Mesenchymal stem cell (in vitro differentiated cells and primary cell): ENCODE results near the gene CXCL14.
A peak's percentile ranks its signal among the peaks of the same experiment; 100 is the strongest.

Experiments used
- DNase-seq: peaks from one replicate; pipeline ENCODE4 v3.0.0-alpha.2; 2013
- H2AFZ ChIP-seq: one replicate; pipeline ENCODE4 v1.6.1; 2013; ENCODE audit warnings: low read depth, mild to moderate bottlenecking, control low read depth, inconsistent platforms, low read length, moderate library complexity
- H2AK5ac ChIP-seq: 2 replicates; pipeline ENCODE4 v1.6.1; 2013; ENCODE audit warnings: low read length, moderate library complexity, mild to moderate bottlenecking, inconsistent platforms; ENCODE audit not compliant: severe bottlenecking
- H2BK120ac ChIP-seq: one replicate; pipeline ENCODE4 v1.6.1; 2013; ENCODE audit warnings: low read depth, mild to moderate bottlenecking, inconsistent platforms, low read length, moderate library complexity
- H2BK12ac ChIP-seq, 2 experiments: one replicate each; pipeline ENCODE4 v1.6.1; 2013; ENCODE audit warnings: inconsistent platforms in 2 of 2, low read length in 2 of 2, mild to moderate bottlenecking in 2 of 2, moderate library complexity in 2 of 2, control low read depth in 1 of 2
- H2BK15ac ChIP-seq: one replicate; pipeline ENCODE4 v1.6.1; 2013; ENCODE audit warnings: mild to moderate bottlenecking, low read depth, inconsistent platforms; ENCODE audit not compliant: poor library complexity, severe bottlenecking
- H2BK5ac ChIP-seq: 2 replicates; pipeline ENCODE4 v1.6.1; 2013; ENCODE audit warnings: low read depth, mild to moderate bottlenecking, low read length, control low read depth, inconsistent platforms; ENCODE audit not compliant: poor library complexity, severe bottlenecking
- H3K14ac ChIP-seq, 2 experiments: one replicate each; pipeline ENCODE4 v1.6.1; 2013; ENCODE audit warnings: inconsistent platforms in 2 of 2, low read length in 2 of 2, control low read depth in 1 of 2, mild to moderate bottlenecking in 1 of 2, moderate library complexity in 1 of 2
- H3K18ac ChIP-seq, 2 experiments: one replicate each; pipeline ENCODE4 v1.6.1; 2013; ENCODE audit warnings: inconsistent platforms in 2 of 2, low read length in 2 of 2, control low read depth in 1 of 2, low read depth in 1 of 2, mild to moderate bottlenecking in 1 of 2
- H3K23ac ChIP-seq, 2 experiments: one replicate each; pipeline ENCODE4 v1.6.1; 2013; ENCODE audit warnings: inconsistent platforms in 2 of 2, low read length in 2 of 2, mild to moderate bottlenecking in 2 of 2, moderate library complexity in 2 of 2, control low read depth in 1 of 2
- H3K27ac ChIP-seq: 2 replicates; pipeline ENCODE4 v1.5.1; 2013; ENCODE audit warnings: mild to moderate bottlenecking, moderate library complexity, low read length, control low read depth, inconsistent platforms; ENCODE audit not compliant: poor library complexity, severe bottlenecking
- H3K27me3 ChIP-seq, 2 experiments: 2 replicates each; pipeline versions ENCODE4 v1.6.1 to v1.7.0; 2013; ENCODE audit warnings: low read length in 2 of 2, mild to moderate bottlenecking in 2 of 2, moderate library complexity in 2 of 2, control low read depth in 1 of 2, inconsistent platforms in 1 of 2; ENCODE audit not compliant: control insufficient read depth in 1 of 2, insufficient read depth in 1 of 2
- H3K36me3 ChIP-seq, 2 experiments: 2 replicates each; pipeline versions ENCODE4 v1.6.1 to v1.7.0; 2013; ENCODE audit warnings: low read length in 2 of 2, control low read depth in 1 of 2, inconsistent platforms in 1 of 2, low read depth in 1 of 2, mild to moderate bottlenecking in 1 of 2; ENCODE audit not compliant: insufficient read depth in 2 of 2, control insufficient read depth in 1 of 2
- H3K4ac ChIP-seq, 2 experiments: one replicate each; pipeline ENCODE4 v1.6.1; 2013; ENCODE audit warnings: inconsistent platforms in 2 of 2, low read length in 2 of 2, mild to moderate bottlenecking in 2 of 2, moderate library complexity in 2 of 2, control low read depth in 1 of 2, low read depth in 1 of 2
- H3K4me1 ChIP-seq: 2 replicates; pipeline ENCODE4 v1.6.1; 2013; ENCODE audit warnings: low read depth, low read length, control low read depth; ENCODE audit not compliant: control insufficient read depth, insufficient read depth
- H3K4me2 ChIP-seq: 2 replicates; pipeline ENCODE4 v1.6.1; 2013; ENCODE audit warnings: low read length, mild to moderate bottlenecking, inconsistent platforms; ENCODE audit not compliant: poor library complexity, severe bottlenecking
- H3K4me3 ChIP-seq, 2 experiments: 2 replicates each; pipeline versions ENCODE4 v1.5.1 to v1.7.0; 2013; ENCODE audit warnings: low read length in 2 of 2, mild to moderate bottlenecking in 2 of 2, control low read depth in 1 of 2, low read depth in 1 of 2; ENCODE audit not compliant: insufficient read depth in 1 of 2
- H3K79me1 ChIP-seq: replicated peaks from 2 replicates; pipeline ENCODE4 v1.6.1; 2013; ENCODE audit warnings: mild to moderate bottlenecking, control low read depth, low read length, inconsistent platforms; ENCODE audit not compliant: poor library complexity, severe bottlenecking
- H3K9ac ChIP-seq: 2 replicates; pipeline ENCODE4 v1.7.0; 2013; ENCODE audit warnings: mild to moderate bottlenecking, low read length, moderate library complexity
- H3K9me3 ChIP-seq: 2 replicates; pipeline ENCODE4 v1.7.0; 2013; ENCODE audit warnings: mild to moderate bottlenecking, low read length; ENCODE audit not compliant: control insufficient read depth
- H4K8ac ChIP-seq: one replicate; pipeline ENCODE4 v1.6.1; 2013; ENCODE audit warnings: inconsistent platforms, mild to moderate bottlenecking, low read length, moderate library complexity
- H4K91ac ChIP-seq: one replicate; pipeline ENCODE4 v1.6.1; 2013; ENCODE audit warnings: mild to moderate bottlenecking, low read length, inconsistent platforms
- WGBS: methylation state at CpG from one replicate; pipeline ENCODE4 v1.1.7; 2013; ENCODE audit warnings: mixed read lengths; 5-methylcytosine and 5-hydroxymethylcytosine counted together

CXCL14 gene

DNA sequence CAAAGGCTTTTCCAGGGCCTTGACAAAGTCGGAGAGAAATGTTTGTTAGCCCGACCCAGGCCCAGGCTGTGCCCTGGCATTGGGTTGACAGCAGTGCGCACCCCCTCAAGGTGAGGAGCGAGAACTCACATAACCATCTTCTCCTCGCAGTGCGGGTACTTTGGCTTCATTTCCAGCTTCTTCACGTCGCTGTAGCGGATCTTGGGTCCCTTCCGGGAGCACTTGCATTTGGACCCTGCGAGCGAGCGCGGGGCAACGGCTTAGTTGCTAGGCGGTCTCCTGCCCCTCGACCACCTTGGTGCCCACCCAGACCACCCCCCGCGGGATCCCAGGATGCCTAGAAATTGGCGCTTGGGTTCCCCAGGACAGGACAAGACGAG, 496 bp downstream of the CXCL14 start:
- H3K4me1 ChIP-seq = peaks cover 14% of the 10 kb centered on the region
- no peak overlapping the region for H3K23ac ChIP-seq
- no peak overlapping the region for H3K4ac ChIP-seq
- H3K4me2 ChIP-seq = no peak overlapping the region
- H3K79me1 ChIP-seq = no peaks in the 10 kb centered on the region
- H3K27ac ChIP-seq = no peak overlapping the region
- 9% methylated on average over 19 of the region's 21 CpGs for WGBS
- no peaks in the 10 kb centered on the region for H3K36me3 ChIP-seq
- H3K4me3 ChIP-seq = peak overlapping the region; percentile 20 to 70
- no peak overlapping the region for H3K9ac ChIP-seq
- no peak overlapping the region for H4K8ac ChIP-seq
- no peak overlapping the region for H2BK120ac ChIP-seq
- no peak overlapping the region for H3K18ac ChIP-seq
- H3K9me3 ChIP-seq = no peaks in the 10 kb centered on the region
- no peak overlapping the region for H3K14ac ChIP-seq
- H2AFZ ChIP-seq = no peak overlapping the region
- H2BK15ac ChIP-seq = no peak overlapping the region
- no peak for DNase-seq
- H2BK5ac ChIP-seq = no peak overlapping the region
- H4K91ac ChIP-seq = no peak overlapping the region
- peaks cover 62 to 83% of the 10 kb centered on the region in 2 experiments for H3K27me3 ChIP-seq
- no peak overlapping the region for H2BK12ac ChIP-seq
- H2AK5ac ChIP-seq = no peak overlapping the region

DNA sequence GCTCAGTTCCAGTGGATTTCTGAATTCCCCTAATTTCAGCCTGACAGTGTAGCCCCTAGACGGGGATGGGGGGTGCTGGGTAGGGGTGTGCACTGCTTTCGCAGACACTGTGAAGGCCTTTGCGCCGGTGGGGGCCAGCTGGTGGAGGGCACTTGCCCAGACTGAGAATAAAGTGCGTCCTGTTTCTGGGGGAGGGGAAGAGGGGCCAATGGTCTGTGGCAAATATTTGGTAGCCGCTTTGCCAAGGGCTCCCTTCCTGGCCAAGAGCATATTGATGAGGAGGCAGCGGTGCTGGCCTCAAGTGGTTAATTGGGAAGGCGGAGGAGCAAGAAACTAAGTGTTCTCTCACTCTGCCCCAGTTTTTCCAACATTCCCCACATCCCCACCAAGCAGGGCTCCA, 1.4 kb downstream of the CXCL14 start:
- Histone ChIP-seq H3K4ac (no peak overlapping the region), H2BK120ac (no peak overlapping the region), H3K4me1 (peaks cover 14% of the 10 kb centered on the region), H3K36me3 (no peaks in the 10 kb centered on the region), H3K27ac (no peak overlapping the region), H3K14ac (no peak overlapping the region), H2AK5ac (no peak overlapping the region), H2AFZ (no peak overlapping the region), H3K23ac (no peak overlapping the region), H3K27me3 (peaks cover 62 to 83% of the 10 kb centered on the region in 2 experiments), H3K4me3 (no peak overlapping the region), H3K18ac (no peak overlapping the region), H4K91ac (no peak overlapping the region), H3K79me1 (no peaks in the 10 kb centered on the region), H2BK12ac (no peak overlapping the region), H2BK15ac (no peak overlapping the region), H4K8ac (no peak overlapping the region), H3K4me2 (no peak overlapping the region), H3K9ac (no peak overlapping the region), H2BK5ac (no peak overlapping the region), H3K9me3 (no peaks in the 10 kb centered on the region)
- 57% methylated on average over 8 of the region's 8 CpGs for WGBS
- no peak for DNase-seq

DNA sequence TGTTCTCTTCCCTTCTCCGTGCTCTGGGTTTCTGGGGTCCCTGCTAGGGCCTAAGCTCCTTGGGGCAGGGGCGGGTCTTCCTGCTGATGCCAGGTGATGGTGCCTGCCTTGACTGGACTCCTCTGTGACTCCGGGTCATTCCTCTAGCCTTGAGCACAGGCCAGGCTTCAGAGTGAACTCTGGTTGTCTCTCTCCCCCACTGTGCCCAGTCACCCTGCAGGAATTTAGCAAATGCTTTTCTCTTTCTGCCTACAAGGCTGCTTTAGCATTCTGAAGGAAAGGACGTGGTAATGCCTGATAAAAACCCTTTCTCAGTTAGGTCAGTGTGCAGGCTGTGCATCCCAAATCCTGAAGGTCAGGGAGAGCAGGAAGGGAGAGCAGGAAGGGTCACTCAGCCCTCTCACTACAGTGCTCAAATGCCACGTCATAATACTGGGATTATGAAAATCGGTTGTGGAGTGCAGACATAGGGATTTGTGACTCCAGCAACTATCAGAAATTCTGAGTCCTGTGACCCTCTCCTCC, 2.7 kb downstream of the CXCL14 start:
- no peak overlapping the region for H3K14ac ChIP-seq
- H3K18ac ChIP-seq = no peak overlapping the region
- H4K8ac ChIP-seq = no peak overlapping the region
- H2BK15ac ChIP-seq = no peak overlapping the region
- 38% methylated on average over 3 of the region's 6 CpGs for WGBS
- H2AK5ac ChIP-seq = no peak overlapping the region
- no peak overlapping the region for H3K4me3 ChIP-seq
- H3K9ac ChIP-seq = no peak overlapping the region
- no peak overlapping the region for H2BK120ac ChIP-seq
- no peak overlapping the region for H2AFZ ChIP-seq
- no peak overlapping the region for H2BK12ac ChIP-seq
- no peaks in the 10 kb centered on the region for H3K36me3 ChIP-seq
- H3K23ac ChIP-seq = no peak overlapping the region
- no peak overlapping the region for H3K27ac ChIP-seq
- no peak overlapping the region for H3K4ac ChIP-seq
- no peak overlapping the region for H4K91ac ChIP-seq
- H3K4me1 ChIP-seq = peaks cover 15% of the 10 kb centered on the region
- peaks cover 63 to 80% of the 10 kb centered on the region in 2 experiments for H3K27me3 ChIP-seq
- H3K9me3 ChIP-seq = no peaks in the 10 kb centered on the region
- DNase-seq = no peak
- no peaks in the 10 kb centered on the region for H3K79me1 ChIP-seq
- H2BK5ac ChIP-seq = no peak overlapping the region
- H3K4me2 ChIP-seq = no peak overlapping the region

DNA sequence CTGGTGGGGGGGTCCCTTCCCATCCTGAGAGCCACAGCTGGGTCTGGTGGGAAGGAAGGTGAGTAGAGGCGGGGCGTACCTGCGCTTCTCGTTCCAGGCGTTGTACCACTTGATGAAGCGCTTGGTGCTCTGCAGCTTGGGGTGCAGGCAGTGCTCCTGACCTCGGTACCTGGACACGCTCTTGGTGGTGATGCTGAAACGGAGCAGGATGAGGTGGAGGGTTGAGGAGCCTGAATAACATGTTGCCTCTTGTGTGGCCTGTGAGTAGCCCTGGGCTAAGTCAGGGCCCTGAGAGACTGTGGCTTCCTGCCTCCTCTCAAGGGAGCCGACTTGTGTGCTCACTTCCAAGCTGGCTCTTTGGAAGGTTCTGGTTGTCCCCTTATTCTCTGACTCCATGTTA, 4.3 kb downstream of the CXCL14 start:
- H4K8ac ChIP-seq = no peak overlapping the region
- H3K4ac ChIP-seq = no peak overlapping the region
- no peak for DNase-seq
- H2BK120ac ChIP-seq = no peak overlapping the region
- no peak overlapping the region for H3K9ac ChIP-seq
- H3K27me3 ChIP-seq = peaks cover 56 to 67% of the 10 kb centered on the region in 2 experiments
- no peak overlapping the region for H3K14ac ChIP-seq
- H4K91ac ChIP-seq = no peak overlapping the region
- no peak overlapping the region for H2AK5ac ChIP-seq
- WGBS = 90% methylated on average over 10 of the region's 10 CpGs
- no peak overlapping the region for H3K23ac ChIP-seq
- H2BK5ac ChIP-seq = no peak overlapping the region
- H3K4me3 ChIP-seq = no peak overlapping the region
- H3K4me1 ChIP-seq = peaks cover 17% of the 10 kb centered on the region
- no peaks in the 10 kb centered on the region for H3K9me3 ChIP-seq
- no peaks in the 10 kb centered on the region for H3K36me3 ChIP-seq
- H3K79me1 ChIP-seq = no peaks in the 10 kb centered on the region
- no peak overlapping the region for H3K4me2 ChIP-seq
- no peak overlapping the region for H2BK15ac ChIP-seq
- no peak overlapping the region for H3K27ac ChIP-seq
- no peak overlapping the region for H2AFZ ChIP-seq
- H2BK12ac ChIP-seq = no peak overlapping the region
- H3K18ac ChIP-seq = no peak overlapping the region
